OCI-LY1 (cell line): ENCODE data around the gene MZB1.
"Not testable (repeated sequence)": the region's sequence is repeated elsewhere in the genome, so short reads cannot be mapped to it uniquely, and the experiment has no call there.

ENCODE experiments used
- H2AFZ ChIP-seq: fragments of 200-600 bp; sonication (generic), shearing (Covaris generic); 2 replicates; pipeline ENCODE4 v1.6.0; 2014; ENCODE audit warnings: antibody characterized with exemption, mild to moderate bottlenecking, low read length
- H3F3A ChIP-seq: fragments of 200-600 bp; sonication (generic), shearing (Covaris generic); 2 replicates; pipeline ENCODE4 v1.6.0; 2014; ENCODE audit warnings: mild to moderate bottlenecking, antibody characterized with exemption, low read length, moderate library complexity; ENCODE audit not compliant: insufficient read depth
- H3K27ac ChIP-seq: fragments of 200-600 bp; sonication (generic); 2 replicates; pipeline ENCODE4 v1.5.1; 2014; ENCODE audit warnings: low read length, mixed run types, mild to moderate bottlenecking, low read depth; ENCODE audit not compliant: poor library complexity, severe bottlenecking
- H3K27me3 ChIP-seq: fragments of 200-600 bp; sonication (generic); 2 replicates; pipeline ENCODE4 v1.6.0; 2014; ENCODE audit warnings: antibody characterized with exemption, mild to moderate bottlenecking, low read length, moderate library complexity; ENCODE audit not compliant: insufficient read depth
- H3K36me3 ChIP-seq: fragments of 200-600 bp; sonication (generic); 2 replicates; pipeline ENCODE4 v1.6.1; 2014; ENCODE audit warnings: mild to moderate bottlenecking, antibody characterized with exemption, low read length, moderate library complexity, mixed read lengths; ENCODE audit not compliant: insufficient read depth
- H3K4me1 ChIP-seq: fragments of 200-600 bp; sonication (generic); 2 replicates; pipeline ENCODE4 v1.5.1; 2014; ENCODE audit warnings: mild to moderate bottlenecking, low read length, moderate library complexity; ENCODE audit not compliant: insufficient read depth, severe bottlenecking
- H3K4me2 ChIP-seq: fragments of 200-600 bp; sonication (generic), shearing (Covaris generic); 2 replicates; pipeline ENCODE4 v1.6.1; 2014; ENCODE audit warnings: low read length
- H3K4me3 ChIP-seq: fragments of 200-600 bp; sonication (generic); 2 replicates; pipeline ENCODE4 v1.5.1; 2014; ENCODE audit warnings: low read length, low read depth, mild to moderate bottlenecking, mixed read lengths; ENCODE audit not compliant: poor library complexity, severe bottlenecking
- H3K79me2 ChIP-seq: fragments of 200-600 bp; shearing (Covaris generic); 2 replicates; pipeline ENCODE4 v1.6.1; 2016; ENCODE audit warnings: mixed run types, low read length, mixed read lengths; ENCODE audit not compliant: insufficient read depth
- H3K9ac ChIP-seq: fragments of 200-600 bp; sonication (generic), shearing (Covaris generic); 2 replicates; pipeline ENCODE4 v1.6.1; 2014; ENCODE audit warnings: mild to moderate bottlenecking, low read length, mixed read lengths
- H3K9me2 ChIP-seq: fragments of 200-600 bp; sonication (generic), shearing (Covaris generic); 2 replicates; pipeline ENCODE4 v1.6.1; 2014; ENCODE audit warnings: low read depth, mild to moderate bottlenecking, low read length, mixed read lengths
- H3K9me3 ChIP-seq: fragments of 200-600 bp; shearing (Covaris generic); 2 replicates; pipeline ENCODE4 v1.6.1; 2014; ENCODE audit warnings: low read length, mixed read lengths
- H4K20me1 ChIP-seq: fragments of 200-600 bp; sonication (generic), shearing (Covaris generic); 2 replicates; pipeline ENCODE4 v1.6.0; 2016; ENCODE audit warnings: mild to moderate bottlenecking, low read length; ENCODE audit not compliant: insufficient read depth
- CTCF ChIP-seq: fragments of 200-600 bp; sonication (generic), shearing (Covaris generic); IDR thresholded peaks from 2 replicates; pipeline ENCODE4 v1.5.1; 2017; ENCODE audit warnings: mild to moderate bottlenecking, antibody characterized with exemption, low read length, moderate library complexity, mixed read lengths
- EZH2 ChIP-seq: fragments of 200-600 bp; sonication (generic), shearing (Covaris generic); IDR thresholded peaks from 2 replicates; pipeline ENCODE4 v1.8.0; 2017; ENCODE audit warnings: borderline replicate concordance, mixed run types, mild to moderate bottlenecking, antibody characterized with exemption, low read length, moderate library complexity, mixed read lengths

MZB1 gene

DNA sequence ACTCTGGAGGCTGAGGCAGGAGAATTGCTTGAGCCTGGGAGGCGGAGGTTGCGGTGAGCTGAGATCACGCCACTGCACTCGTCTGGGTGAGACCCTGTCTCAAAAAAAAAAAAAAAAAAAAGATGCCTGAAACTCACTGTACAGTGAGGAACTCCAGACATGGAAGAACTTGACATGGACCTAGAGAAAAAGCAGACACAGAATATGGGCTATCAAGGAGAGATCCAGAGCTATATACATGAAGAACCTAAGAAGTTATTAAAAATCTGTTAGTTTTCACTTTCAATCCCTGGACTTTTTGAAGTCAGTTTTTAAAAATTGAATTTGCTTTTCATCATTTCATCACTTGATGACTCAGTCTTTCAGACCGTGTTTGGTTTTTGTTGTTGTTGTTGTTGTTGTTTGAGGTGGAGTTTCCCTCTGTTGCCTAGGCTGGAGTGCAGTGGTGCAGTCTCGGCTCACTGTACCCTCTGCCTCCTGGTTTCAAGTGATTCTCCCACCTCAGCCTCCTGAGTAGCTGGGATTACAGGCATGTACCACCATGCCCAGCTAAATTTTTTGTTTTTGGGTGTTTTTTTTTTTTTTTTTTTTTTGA lies 27.8 kb downstream of the MZB1 start:
- peaks cover 4% of the 10 kb centered on the region; the same call in 1 of the 2 replicates for H4K20me1 ChIP-seq
- H3K9me3 ChIP-seq: no peaks in the 10 kb centered on the region
- no peak overlapping the region for H2AFZ ChIP-seq
- no peaks in the 10 kb centered on the region for H3K9me2 ChIP-seq
- no peak for TF ChIP-seq EZH2
- no peaks in the 10 kb centered on the region for H3K27me3 ChIP-seq
- no peak overlapping the region for H3K4me2 ChIP-seq
- H3K4me3 ChIP-seq: no peak overlapping the region
- no peak overlapping the region for H3K27ac ChIP-seq
- no peaks in the 10 kb centered on the region for H3K4me1 ChIP-seq
- no peaks in the 10 kb centered on the region for H3F3A ChIP-seq
- H3K9ac ChIP-seq: no peak overlapping the region
- peaks cover 40% of the 10 kb centered on the region for H3K79me2 ChIP-seq
- peaks cover 64% of the 10 kb centered on the region for H3K36me3 ChIP-seq

- Histone ChIP-seq H4K20me1 (peaks cover 4% of the 10 kb centered on the region; the same call in 1 of the 2 replicates), H3K36me3 (peaks cover 57% of the 10 kb centered on the region), H3K27ac (no peak overlapping the region), H3K4me3 (no peak overlapping the region), H3K79me2 (peaks cover 53% of the 10 kb centered on the region), H3K4me1 (no peaks in the 10 kb centered on the region), H3F3A (no peaks in the 10 kb centered on the region), H3K4me2 (no peak overlapping the region), H2AFZ (no peak overlapping the region), H3K9me3 (no peaks in the 10 kb centered on the region), H3K27me3 (no peaks in the 10 kb centered on the region), H3K9me2 (no peaks in the 10 kb centered on the region), H3K9ac (no peak overlapping the region)
- no peak for TF ChIP-seq CTCF
- no peak for TF ChIP-seq EZH2
Observed at GRCh38 chr5:139360384-139360783, 29.3 kb downstream of the MZB1 start.

DNA sequence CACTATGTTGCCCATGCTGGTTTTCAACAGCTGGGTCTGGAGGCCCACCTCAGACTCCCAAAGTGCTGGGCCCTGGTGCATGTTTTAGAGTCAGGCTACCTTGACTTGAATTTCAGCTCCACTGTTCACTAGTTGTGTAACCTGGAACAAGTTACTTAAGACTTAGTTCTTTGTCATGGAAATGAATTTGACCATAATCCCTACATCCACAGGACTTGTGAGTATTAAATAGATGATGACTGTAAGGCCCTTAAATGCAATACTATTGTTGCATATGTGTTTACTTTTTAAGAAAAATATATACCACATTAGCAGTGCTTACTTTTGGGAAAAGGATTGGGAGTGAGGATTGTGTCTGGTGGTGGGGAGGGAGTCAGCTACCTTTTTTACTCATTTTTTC lies 31.6 kb downstream of the MZB1 start:
- H3K4me2 ChIP-seq: no peak overlapping the region
- H3K9me3 ChIP-seq: peaks cover 2% of the 10 kb centered on the region; the same call in 1 of the 2 replicates
- H3F3A ChIP-seq: no peaks in the 10 kb centered on the region
- TF ChIP-seq EZH2: no peak
- TF ChIP-seq CTCF: no peak
- no peaks in the 10 kb centered on the region for H3K4me1 ChIP-seq
- no peak overlapping the region for H2AFZ ChIP-seq
- H3K4me3 ChIP-seq: no peak overlapping the region
- no peak overlapping the region for H3K27ac ChIP-seq
- no peak overlapping the region for H3K9ac ChIP-seq
- no peaks in the 10 kb centered on the region for H3K27me3 ChIP-seq
- peaks cover 60% of the 10 kb centered on the region for H3K36me3 ChIP-seq
- H3K9me2 ChIP-seq: no peaks in the 10 kb centered on the region
- peaks cover 77% of the 10 kb centered on the region for H3K79me2 ChIP-seq
- peaks cover 4% of the 10 kb centered on the region; the same call in 1 of the 2 replicates for H4K20me1 ChIP-seq

DNA sequence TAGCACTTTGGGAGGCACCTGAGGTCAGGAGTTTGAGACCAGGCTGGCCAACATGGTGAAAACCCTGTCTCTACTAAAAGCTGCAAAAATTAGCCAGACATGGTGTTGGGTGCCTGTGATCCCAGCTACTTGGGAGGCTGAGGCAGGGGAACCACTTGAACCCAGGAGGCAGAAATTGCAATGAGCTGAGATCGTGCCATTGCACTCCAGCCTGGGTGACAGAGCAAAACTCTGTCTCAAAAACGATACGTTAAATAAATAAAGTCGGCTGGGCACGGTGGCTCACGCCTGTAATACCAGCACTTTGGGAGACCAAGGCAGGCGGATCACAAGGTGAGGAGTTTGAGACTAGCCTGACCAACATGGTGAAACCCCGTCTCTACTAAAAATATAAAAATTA lies 33.8 kb downstream of the MZB1 start:
- H4K20me1 ChIP-seq, H3F3A ChIP-seq, H3K27ac ChIP-seq, H3K27me3 ChIP-seq, H3K9me3 ChIP-seq, H2AFZ ChIP-seq, H3K9me2 ChIP-seq, H3K4me1 ChIP-seq, H3K4me2 ChIP-seq, H3K9ac ChIP-seq, H3K4me3 ChIP-seq: not testable (repeated sequence)
- Histone ChIP-seq H3K79me2 (peaks cover 87% of the 10 kb centered on the region), H3K36me3 (peaks cover 70% of the 10 kb centered on the region)
